Osteoblast (primary cell): ENCODE results near the gene PWWP2B. TPM values are rescaled to one million over a fixed set of nuclear protein-coding genes. Genes with fewer than 3 reads are reported as not detected.

ENCODE experiments used
- DNase-seq: peaks from one replicate; pipeline ENCODE4 v3.0.0; 2011; ENCODE audit warnings: low spot score, mixed read lengths; ENCODE audit not compliant: insufficient read length; ENCODE audit errors: missing footprints
- H2AFZ ChIP-seq: 2 replicates; pipeline ENCODE4 v1.6.0; 2011; ENCODE audit warnings: mild to moderate bottlenecking, low read length
- H3K27ac ChIP-seq: 2 replicates; pipeline ENCODE4 v1.5.1; 2011; ENCODE audit warnings: mild to moderate bottlenecking, low read depth, low read length, moderate library complexity
- H3K27me3 ChIP-seq: 2 replicates; pipeline ENCODE4 v1.6.0; 2012; ENCODE audit warnings: mild to moderate bottlenecking, control low read depth, inconsistent platforms, low read length, moderate library complexity; ENCODE audit not compliant: insufficient read depth
- H3K36me3 ChIP-seq: 2 replicates; pipeline ENCODE4 v1.5.1; 2011; ENCODE audit warnings: mild to moderate bottlenecking, low read length, control low read depth, moderate library complexity; ENCODE audit not compliant: insufficient read depth
- H3K4me1 ChIP-seq: 2 replicates; pipeline ENCODE4 v1.5.1; 2011; ENCODE audit warnings: mild to moderate bottlenecking, low read length, control low read depth, moderate library complexity; ENCODE audit not compliant: insufficient read depth
- H3K4me2 ChIP-seq: 2 replicates; pipeline ENCODE4 v1.6.0; 2011; ENCODE audit warnings: mild to moderate bottlenecking, low read length; ENCODE audit not compliant: insufficient read depth
- H3K4me3 ChIP-seq: fragments of 200-600 bp; sonication (generic); 3 replicates; pipeline ENCODE4 v1.5.1; 2012; ENCODE audit warnings: mild to moderate bottlenecking, low read length, inconsistent platforms; ENCODE audit not compliant: insufficient read depth
- H3K79me2 ChIP-seq: 2 replicates; pipeline ENCODE4 v1.6.0; 2012; ENCODE audit warnings: mild to moderate bottlenecking, low read length, control low read depth, inconsistent platforms; ENCODE audit not compliant: insufficient read depth
- H3K9me3 ChIP-seq: 2 replicates; pipeline ENCODE4 v1.5.1; 2011; ENCODE audit warnings: low read depth, low read length, control low read depth
- H4K20me1 ChIP-seq: 2 replicates; pipeline ENCODE4 v1.6.0; 2012; ENCODE audit warnings: mild to moderate bottlenecking, low read length, control low read depth; ENCODE audit not compliant: insufficient read depth
- total RNA-seq: library from RNA; depleted of rRNA; stranded (reverse); fragments of >200 nt; gene quantifications from 2 replicates; pipeline ENCODE4 v1.2.3, GENCODE V29; 2012
- TF ChIP-seq, protein P1 (sequence below): IDR thresholded peaks from 2 replicates; pipeline ENCODE4 v1.5.1; 2011; ENCODE audit warnings: mild to moderate bottlenecking, low read depth, low read length, moderate library complexity; ENCODE audit errors: extremely low read depth

The PWWP2B gene
- total RNA-seq, 1 donor = 18.5 TPM

DNA sequence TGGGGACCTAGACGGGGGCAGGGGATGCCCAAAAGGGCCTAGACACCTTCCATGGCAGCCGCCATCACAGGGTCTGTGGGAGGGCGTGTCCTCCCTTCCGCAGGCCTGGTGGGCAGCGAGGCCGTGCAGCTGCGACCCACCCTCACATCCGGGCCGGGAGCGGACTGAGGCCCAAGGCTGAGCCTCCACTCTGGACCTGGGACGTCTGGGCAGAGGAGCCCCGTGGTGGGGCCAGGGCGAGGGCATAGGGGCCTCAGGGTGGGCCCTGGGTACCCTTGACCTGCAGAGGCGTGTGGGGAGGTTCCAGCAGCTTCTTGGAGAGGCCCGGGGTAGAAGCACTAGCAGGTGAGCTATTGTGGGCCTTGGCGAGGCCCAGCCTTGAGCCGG, 49.2 kb downstream of the PWWP2B start:
- Histone ChIP-seq H3K4me1 (peaks cover 13% of the 10 kb centered on the region), H3K79me2 (no peaks in the 10 kb centered on the region), H2AFZ (no peak overlapping the region), H3K27ac (no peak overlapping the region), H3K27me3 (no peaks in the 10 kb centered on the region), H3K4me2 (no peak overlapping the region), H3K4me3 (no peak overlapping the region), H3K36me3 (no peaks in the 10 kb centered on the region), H3K9me3 (no peaks in the 10 kb centered on the region), H4K20me1 (no peaks in the 10 kb centered on the region)
- TF ChIP-seq, protein P1, sequence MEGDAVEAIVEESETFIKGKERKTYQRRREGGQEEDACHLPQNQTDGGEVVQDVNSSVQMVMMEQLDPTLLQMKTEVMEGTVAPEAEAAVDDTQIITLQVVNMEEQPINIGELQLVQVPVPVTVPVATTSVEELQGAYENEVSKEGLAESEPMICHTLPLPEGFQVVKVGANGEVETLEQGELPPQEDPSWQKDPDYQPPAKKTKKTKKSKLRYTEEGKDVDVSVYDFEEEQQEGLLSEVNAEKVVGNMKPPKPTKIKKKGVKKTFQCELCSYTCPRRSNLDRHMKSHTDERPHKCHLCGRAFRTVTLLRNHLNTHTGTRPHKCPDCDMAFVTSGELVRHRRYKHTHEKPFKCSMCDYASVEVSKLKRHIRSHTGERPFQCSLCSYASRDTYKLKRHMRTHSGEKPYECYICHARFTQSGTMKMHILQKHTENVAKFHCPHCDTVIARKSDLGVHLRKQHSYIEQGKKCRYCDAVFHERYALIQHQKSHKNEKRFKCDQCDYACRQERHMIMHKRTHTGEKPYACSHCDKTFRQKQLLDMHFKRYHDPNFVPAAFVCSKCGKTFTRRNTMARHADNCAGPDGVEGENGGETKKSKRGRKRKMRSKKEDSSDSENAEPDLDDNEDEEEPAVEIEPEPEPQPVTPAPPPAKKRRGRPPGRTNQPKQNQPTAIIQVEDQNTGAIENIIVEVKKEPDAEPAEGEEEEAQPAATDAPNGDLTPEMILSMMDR = no peak
- no peak for DNase-seq

DNA sequence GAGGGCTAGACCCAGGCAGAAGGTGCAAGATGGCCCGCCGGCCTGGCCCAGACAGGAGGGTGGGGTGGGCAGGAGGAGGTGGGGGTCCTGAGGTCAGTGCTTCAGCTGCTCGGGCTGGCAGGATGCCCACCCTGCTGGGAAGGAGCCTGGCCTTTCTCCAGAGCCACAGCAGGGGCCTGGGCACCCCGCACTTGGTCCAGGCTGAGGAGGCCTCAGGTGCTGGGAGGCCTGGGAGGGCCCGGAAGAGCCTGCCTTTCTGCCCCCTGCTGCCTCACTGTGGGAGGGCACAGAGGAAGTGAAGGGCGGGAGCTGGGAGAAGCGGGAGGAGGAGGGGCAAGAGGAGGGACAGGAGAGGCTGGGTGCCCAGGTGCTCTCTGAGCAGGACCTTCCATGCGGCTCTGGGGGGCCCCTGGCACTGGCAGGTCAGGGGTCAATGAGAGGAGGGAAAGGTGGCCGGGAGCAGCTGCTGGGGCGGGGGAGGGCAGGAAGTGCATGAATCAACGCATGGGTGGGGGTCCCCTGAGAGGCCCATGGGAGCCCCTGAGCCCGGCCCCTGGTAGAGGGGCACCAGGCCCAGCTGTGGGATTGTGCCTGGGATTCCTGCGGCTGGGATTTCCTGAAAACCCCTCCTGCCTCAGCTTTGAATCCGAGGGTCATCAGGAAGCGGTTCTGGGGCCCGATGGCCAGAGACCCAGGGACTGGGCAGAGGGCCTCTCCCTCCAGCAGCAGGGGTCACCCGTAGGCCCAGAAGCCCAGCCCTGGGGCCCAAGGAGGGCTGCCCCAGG, 49.9 kb downstream of the PWWP2B start:
- H3K27me3 ChIP-seq = no peaks in the 10 kb centered on the region
- peaks cover 13% of the 10 kb centered on the region for H3K4me1 ChIP-seq
- TF ChIP-seq, protein P1 = peak; percentile 31
- peak overlapping the region; percentile 86 for H3K27ac ChIP-seq
- DNase-seq = peak; percentile 95
- H3K9me3 ChIP-seq = no peaks in the 10 kb centered on the region
- H3K4me2 ChIP-seq = no peak overlapping the region
- H4K20me1 ChIP-seq = no peaks in the 10 kb centered on the region
- no peaks in the 10 kb centered on the region for H3K79me2 ChIP-seq
- no peak overlapping the region for H3K4me3 ChIP-seq
- H3K36me3 ChIP-seq = no peaks in the 10 kb centered on the region
- H2AFZ ChIP-seq = no peak overlapping the region

DNA sequence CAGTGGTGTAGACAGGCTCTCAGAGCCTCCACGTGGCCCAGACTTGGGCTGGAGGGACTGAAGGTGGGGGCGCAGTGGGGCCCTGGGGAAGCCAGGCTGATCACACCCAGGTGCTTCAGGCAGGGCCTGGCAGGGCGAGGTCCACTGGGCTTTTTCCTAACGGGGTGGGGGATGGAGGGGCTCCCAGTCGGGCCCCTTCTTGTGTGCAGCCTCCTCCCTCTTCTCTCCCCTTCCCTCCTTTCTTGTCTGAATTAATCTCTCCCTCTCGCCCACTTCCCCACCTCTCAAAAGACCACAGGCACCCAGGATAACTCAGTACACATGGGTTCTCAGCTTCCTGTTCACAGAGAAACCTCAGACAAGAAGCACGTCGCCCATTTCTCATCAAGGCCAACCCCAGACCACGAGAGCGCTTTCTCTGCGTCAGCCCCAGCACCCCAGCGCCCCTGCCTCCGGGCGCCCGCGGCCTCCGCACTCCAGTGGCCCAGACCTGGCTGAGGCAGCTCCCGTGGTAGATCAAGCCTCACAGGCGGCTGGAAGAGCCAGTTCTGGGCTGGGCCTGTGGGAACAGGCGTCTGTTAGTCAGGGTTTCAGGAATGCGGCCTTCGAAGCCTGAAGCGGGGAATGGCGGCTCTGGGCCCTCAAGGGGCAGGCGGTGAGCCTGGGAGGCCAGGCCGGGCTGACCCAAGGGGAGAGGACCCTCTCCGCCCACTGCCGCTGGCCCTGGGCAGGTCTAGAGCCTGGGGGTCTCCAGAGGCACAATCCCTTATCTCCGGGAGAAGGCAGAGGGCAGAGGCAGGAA, 50.6 kb downstream of the PWWP2B start:
- H3K27ac ChIP-seq = peak overlapping the region; percentile 86
- H4K20me1 ChIP-seq = no peaks in the 10 kb centered on the region
- H3K4me1 ChIP-seq = peaks cover 13% of the 10 kb centered on the region
- H3K4me3 ChIP-seq = no peak overlapping the region
- TF ChIP-seq, protein P1 = no peak
- H3K9me3 ChIP-seq = no peaks in the 10 kb centered on the region
- H2AFZ ChIP-seq = peak overlapping the region; percentile 73
- no peaks in the 10 kb centered on the region for H3K27me3 ChIP-seq
- H3K79me2 ChIP-seq = no peaks in the 10 kb centered on the region
- DNase-seq = peak; percentile 99
- H3K4me2 ChIP-seq = no peak overlapping the region
- H3K36me3 ChIP-seq = no peaks in the 10 kb centered on the region

DNA sequence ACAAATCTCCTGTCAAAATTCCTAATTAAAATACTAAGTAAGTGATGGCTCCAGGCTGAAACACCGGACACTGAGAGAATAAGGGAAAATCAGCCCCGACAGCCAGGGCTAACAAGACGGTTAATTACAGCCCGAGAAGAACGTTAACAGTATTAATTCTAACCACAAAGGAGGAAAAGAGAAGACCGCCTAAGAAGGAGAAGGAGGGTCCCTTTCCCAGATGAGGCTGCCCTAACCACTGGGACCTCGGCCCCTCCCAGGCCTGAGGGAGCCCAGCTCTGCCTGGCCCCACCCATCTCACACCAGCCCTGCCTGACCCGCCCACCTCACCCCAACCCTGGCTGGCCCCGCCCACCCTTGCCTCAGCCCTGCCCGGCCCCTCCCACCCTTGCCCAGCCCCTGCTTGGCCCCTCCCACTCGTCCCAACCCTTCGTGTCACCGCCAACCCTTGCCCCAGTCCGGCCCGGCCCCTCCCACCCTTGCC, 51.3 kb downstream of the PWWP2B start:
- Histone ChIP-seq H3K4me1 (peaks cover 13% of the 10 kb centered on the region), H4K20me1 (no peaks in the 10 kb centered on the region), H3K9me3 (no peaks in the 10 kb centered on the region), H3K4me3 (no peak overlapping the region), H3K27ac (peak overlapping the region; percentile 86), H2AFZ (peak overlapping the region; percentile 73), H3K27me3 (no peaks in the 10 kb centered on the region), H3K79me2 (no peaks in the 10 kb centered on the region), H3K36me3 (no peaks in the 10 kb centered on the region), H3K4me2 (no peak overlapping the region)
- DNase-seq = no peak
- TF ChIP-seq, protein P1 = no peak
